ENCODE data around the gene VWC2L. TPM values are rescaled to one million over a fixed set of nuclear protein-coding genes. Genes with fewer than 3 reads are reported as not detected.

The VWC2L gene
- total RNA-seq, 4 donors from 2014 or later, result not detected

DNA sequence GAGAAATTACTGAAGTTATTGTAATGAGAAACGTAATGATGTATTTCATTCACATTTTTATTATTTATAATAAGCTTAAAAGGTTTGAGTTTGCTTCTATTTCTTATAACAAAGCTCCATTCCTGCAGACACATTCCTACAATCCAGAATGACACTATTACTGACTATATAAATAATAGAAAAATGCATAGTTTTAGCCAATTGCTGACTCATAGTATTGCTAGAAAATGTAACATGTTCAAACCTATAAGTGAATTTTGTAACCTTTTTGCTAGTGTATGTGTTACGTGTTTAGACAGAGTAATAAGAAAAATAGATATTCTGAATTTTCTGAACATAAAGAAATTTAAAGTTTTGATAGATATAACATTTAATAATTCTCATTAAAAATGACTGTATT lies 9.3 kb upstream of the VWC2L start:
- no peaks in the 10 kb centered on the region for H3K9me3 ChIP-seq
- no peaks in the 10 kb centered on the region for H3K27me3 ChIP-seq
- DNase-seq, result no peak
- no peak for ATAC-seq
- no peak for TF ChIP-seq POLR2A (IDR thresholded peaks at IDR 0.05)
- TF ChIP-seq, protein P1, sequence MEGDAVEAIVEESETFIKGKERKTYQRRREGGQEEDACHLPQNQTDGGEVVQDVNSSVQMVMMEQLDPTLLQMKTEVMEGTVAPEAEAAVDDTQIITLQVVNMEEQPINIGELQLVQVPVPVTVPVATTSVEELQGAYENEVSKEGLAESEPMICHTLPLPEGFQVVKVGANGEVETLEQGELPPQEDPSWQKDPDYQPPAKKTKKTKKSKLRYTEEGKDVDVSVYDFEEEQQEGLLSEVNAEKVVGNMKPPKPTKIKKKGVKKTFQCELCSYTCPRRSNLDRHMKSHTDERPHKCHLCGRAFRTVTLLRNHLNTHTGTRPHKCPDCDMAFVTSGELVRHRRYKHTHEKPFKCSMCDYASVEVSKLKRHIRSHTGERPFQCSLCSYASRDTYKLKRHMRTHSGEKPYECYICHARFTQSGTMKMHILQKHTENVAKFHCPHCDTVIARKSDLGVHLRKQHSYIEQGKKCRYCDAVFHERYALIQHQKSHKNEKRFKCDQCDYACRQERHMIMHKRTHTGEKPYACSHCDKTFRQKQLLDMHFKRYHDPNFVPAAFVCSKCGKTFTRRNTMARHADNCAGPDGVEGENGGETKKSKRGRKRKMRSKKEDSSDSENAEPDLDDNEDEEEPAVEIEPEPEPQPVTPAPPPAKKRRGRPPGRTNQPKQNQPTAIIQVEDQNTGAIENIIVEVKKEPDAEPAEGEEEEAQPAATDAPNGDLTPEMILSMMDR (IDR thresholded peaks at IDR 0.05 in 4 of 5, conservative IDR thresholded peaks at IDR 0.05 in 1 of 5), result no peak
- H3K4me3 ChIP-seq, result no peak overlapping the region
- intact Hi-C loops (cut with DNase I; ENCODE audit: low total_unique reads), result no loop called here
- H3K4me1 ChIP-seq, result no peaks in the 10 kb centered on the region
- in situ Hi-C loops (cut with MboI; ENCODE audit: low sequenced_read_pairs in 4 of 4), result no loop called here
- no peak overlapping the region for H3K27ac ChIP-seq
- no peaks in the 10 kb centered on the region for H3K36me3 ChIP-seq

- H3K27me3 ChIP-seq, result no peaks in the 10 kb centered on the region
- in situ Hi-C loops (cut with MboI; ENCODE audit: low sequenced_read_pairs in 4 of 4) (no loop called here), intact Hi-C loops (cut with DNase I; ENCODE audit: low total_unique reads) (no loop called here)
- no peak overlapping the region for H3K27ac ChIP-seq
- TF ChIP-seq, protein P1 (IDR thresholded peaks at IDR 0.05 in 4 of 5, conservative IDR thresholded peaks at IDR 0.05 in 1 of 5), result no peak
- TF ChIP-seq POLR2A (IDR thresholded peaks at IDR 0.05), result no peak
- H3K4me3 ChIP-seq, result no peak overlapping the region
- DNase-seq (no peak), ATAC-seq (no peak)
- H3K9me3 ChIP-seq, result no peaks in the 10 kb centered on the region
- H3K36me3 ChIP-seq, result no peaks in the 10 kb centered on the region
- H3K4me1 ChIP-seq, result no peaks in the 10 kb centered on the region
These were observed 602 bp upstream of the VWC2L start for GRCh38 chr2:214410128-214410775.

DNA sequence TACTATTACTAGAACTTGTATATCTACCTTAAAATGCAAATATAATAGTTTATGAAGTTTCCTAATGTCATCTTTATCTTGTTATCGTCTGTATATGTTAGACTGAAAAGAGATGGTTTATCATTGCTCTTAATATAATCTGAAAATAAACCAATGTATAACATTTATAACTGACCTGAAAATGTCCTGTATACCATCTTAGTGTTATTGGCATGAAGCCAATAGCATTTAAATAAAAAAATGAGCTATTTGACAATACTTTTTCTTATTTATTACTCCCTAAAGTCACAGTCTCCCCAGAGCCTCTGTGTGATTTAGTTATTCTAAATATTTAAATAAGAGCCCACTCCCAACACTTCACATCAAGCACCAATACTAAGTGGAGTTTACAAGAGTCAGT lies 1.8 kb downstream of the VWC2L start:
- DNase-seq, result no peak
- H3K27me3 ChIP-seq, result no peaks in the 10 kb centered on the region
- no peaks in the 10 kb centered on the region for H3K36me3 ChIP-seq
- H3K27ac ChIP-seq, result no peak overlapping the region
- no peaks in the 10 kb centered on the region for H3K4me1 ChIP-seq
- H3K9me3 ChIP-seq, result no peaks in the 10 kb centered on the region
- intact Hi-C loops (cut with DNase I; ENCODE audit: low total_unique reads) (no loop called here), in situ Hi-C loops (cut with MboI; ENCODE audit: low sequenced_read_pairs in 4 of 4) (no loop called here)
- TF ChIP-seq, protein P1 (IDR thresholded peaks at IDR 0.05 in 4 of 5, conservative IDR thresholded peaks at IDR 0.05 in 1 of 5), result no peak
- TF ChIP-seq POLR2A (IDR thresholded peaks at IDR 0.05), result no peak
- no peak for ATAC-seq
- H3K4me3 ChIP-seq, result no peak overlapping the region

DNA sequence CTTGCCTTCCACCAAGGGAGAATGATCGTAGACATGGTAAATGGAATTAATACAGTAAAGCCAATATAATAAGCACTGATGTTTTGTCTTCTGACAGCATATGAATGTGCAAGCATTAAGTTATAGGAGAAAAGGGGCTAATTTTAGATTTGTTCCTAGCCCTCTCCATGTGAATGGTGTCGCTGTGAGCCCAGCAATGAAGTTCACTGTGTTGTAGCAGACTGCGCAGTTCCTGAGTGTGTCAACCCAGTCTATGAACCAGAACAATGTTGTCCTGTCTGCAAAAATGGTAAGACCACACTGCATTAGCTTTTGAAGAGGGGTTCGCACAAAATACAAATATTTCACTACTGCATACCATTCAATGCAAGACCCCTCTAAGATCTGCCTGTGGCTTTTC lies 25.6 kb downstream of the VWC2L start:
- intact Hi-C loops (cut with DNase I; ENCODE audit: low total_unique reads), result no loop called here
- H3K4me3 ChIP-seq, result no peak overlapping the region
- H3K9me3 ChIP-seq, result no peaks in the 10 kb centered on the region
- H3K4me1 ChIP-seq, result no peaks in the 10 kb centered on the region
- in situ Hi-C loops (cut with MboI; ENCODE audit: low sequenced_read_pairs in 4 of 4), result no loop called here
- no peaks in the 10 kb centered on the region for H3K27me3 ChIP-seq
- no peaks in the 10 kb centered on the region for H3K36me3 ChIP-seq
- DNase-seq, result no peak
- no peak for TF ChIP-seq POLR2A (IDR thresholded peaks at IDR 0.05)
- TF ChIP-seq, protein P1 (IDR thresholded peaks at IDR 0.05 in 4 of 5, conservative IDR thresholded peaks at IDR 0.05 in 1 of 5), result no peak
- no peak overlapping the region for H3K27ac ChIP-seq
- ATAC-seq, result no peak
